Body of pancreas (tissue), 4 donors: ENCODE results near the gene ZFP2. TPM values are rescaled to one million over a fixed set of nuclear protein-coding genes. Genes with fewer than 3 reads are reported as not detected.
"Not testable (repeated sequence)": the region's sequence is repeated elsewhere in the genome, so short reads cannot be mapped to it uniquely, and the experiment has no call there.

ENCODE experiments used
- ATAC-seq: fragments of 150-250 bp; one replicate; pipeline ENCODE4 v1.9.1; 2016
- DNase-seq, 4 donors: peaks; one replicate each; pipeline ENCODE4 v3.0.0-alpha.2; 2019
- H3K27ac ChIP-seq, 4 donors: fragments of 200-600 bp; sonication (generic); 1 replicate in 3 of 4; 2 replicates in 1 of 4; pipeline versions ENCODE4 v1.5.1 to v1.6.1; 2016 to 2019; ENCODE audit warnings: mild to moderate bottlenecking in 1 of 4, mixed read lengths in 1 of 4, moderate library complexity in 1 of 4
- H3K27me3 ChIP-seq, 2 donors: fragments of 200-600 bp; sonication (generic); one replicate each; pipeline ENCODE4 v1.6.0; 2016; ENCODE audit warnings: mild to moderate bottlenecking in 1 of 2
- H3K36me3 ChIP-seq, 2 donors: fragments of 200-600 bp; sonication (generic); replicated peaks in 1 of 2; 2 replicates each; pipeline ENCODE4 v1.5.1; 2016; ENCODE audit warnings: low read depth in 2 of 2; ENCODE audit not compliant: insufficient read depth in 1 of 2
- H3K4me1 ChIP-seq: fragments of 200-600 bp; sonication (generic); one replicate; pipeline ENCODE4 v1.6.0; 2016
- H3K4me3 ChIP-seq, 2 donors: fragments of 200-600 bp; sonication (generic); 1 replicate in 1 of 2; 2 replicates in 1 of 2; pipeline ENCODE4 v1.5.1; 2016 to 2019
- H3K9me3 ChIP-seq, 3 donors: fragments of 200-600 bp; sonication (generic); 1 replicate in 2 of 3; 2 replicates in 1 of 3; pipeline ENCODE4 v1.5.1; 2016
- CTCF ChIP-seq, 7 experiments: fragments of 450-650 bp in 4 of 7; fragments of 200-600 bp in 3 of 7; sonication (generic) in 3 of 7; IDR thresholded peaks; one replicate each; pipeline ENCODE4 v1.5.1; 2016 to 2019; ENCODE audit warnings: antibody characterized with exemption in 7 of 7
- POLR2A ChIP-seq, 3 donors: fragments of 450-650 bp; IDR thresholded peaks; one replicate each; pipeline ENCODE4 v1.6.1; 2016; ENCODE audit warnings: antibody characterized with exemption in 3 of 3, mild to moderate bottlenecking in 2 of 3
- WGBS, 2 donors: methylation state at CpG; one replicate each; pipeline ENCODE4 v1.1.5; 2017; 5-methylcytosine and 5-hydroxymethylcytosine counted together
- intact Hi-C: fragments of 100-400 bp; cut with DNase I; formaldehyde crosslinking; loops from one replicate; pipeline ENCODE4 v1.15.1; 2023
- total RNA-seq, 2 donors: library from RNA; depleted of rRNA; stranded (reverse); fragments of >200 nt; gene quantifications; one replicate each; pipeline ENCODE4 v1.1.0, GENCODE V29; 2016

Gene ZFP2
- total RNA-seq, 2 donors from 2014 or later = 1.8 to 2.6 TPM

GRCh38 chr5:178870411-178870810 is 25.3 kb upstream of the ZFP2 start:
- no peak for DNase-seq
- WGBS, 2 donors = 86 to 95% methylated on average over 8 of the region's 8 CpGs
- intact Hi-C loops = no loop called here
- TF ChIP-seq CTCF (IDR thresholded peaks at IDR 0.05) (no peak), POLR2A (IDR thresholded peaks at IDR 0.05) (no peak)
- Histone ChIP-seq H3K36me3 (peaks cover 23 to 31% of the 10 kb centered on the region in 2 donors), H3K4me1 (no peaks in the 10 kb centered on the region), H3K27me3 (no peaks in the 10 kb centered on the region), H3K27ac (no peak overlapping the region), H3K4me3 (no peak overlapping the region), H3K9me3 (peaks cover 0 to 18% (median 0%) of the 10 kb centered on the region in 3 donors)
- no peak for ATAC-seq

GRCh38 chr5:178872302-178872701 is 23.4 kb upstream of the ZFP2 start:
- no peak overlapping the region for H3K27ac ChIP-seq
- TF ChIP-seq POLR2A (IDR thresholded peaks at IDR 0.05) = no peak
- no peak for ATAC-seq
- no peaks in the 10 kb centered on the region for H3K4me1 ChIP-seq
- peaks cover 24 to 25% of the 10 kb centered on the region in 2 donors for H3K36me3 ChIP-seq
- no peak for DNase-seq
- peaks cover 0 to 36% (median 0%) of the 10 kb centered on the region in 3 donors for H3K9me3 ChIP-seq
- no peaks in the 10 kb centered on the region for H3K27me3 ChIP-seq
- intact Hi-C loops = no loop called here
- no peak overlapping the region for H3K4me3 ChIP-seq
- 93 to 97% methylated on average over 1 of the region's 1 CpG for WGBS, 2 donors

- H3K4me1 ChIP-seq, H3K27ac ChIP-seq, H3K27me3 ChIP-seq, ATAC-seq, H3K4me3 ChIP-seq, DNase-seq, intact Hi-C loops: not testable (repeated sequence)
- Histone ChIP-seq H3K36me3 (peaks cover 22 to 26% of the 10 kb centered on the region in 2 donors), H3K9me3 (peaks cover 0 to 66% (median 0%) of the 10 kb centered on the region in 3 donors)
- 92 to 97% methylated on average over 4 of the region's 4 CpGs for WGBS, 2 donors
Observed at GRCh38 chr5:178883115-178883694, 12.5 kb upstream of the ZFP2 start.

DNA sequence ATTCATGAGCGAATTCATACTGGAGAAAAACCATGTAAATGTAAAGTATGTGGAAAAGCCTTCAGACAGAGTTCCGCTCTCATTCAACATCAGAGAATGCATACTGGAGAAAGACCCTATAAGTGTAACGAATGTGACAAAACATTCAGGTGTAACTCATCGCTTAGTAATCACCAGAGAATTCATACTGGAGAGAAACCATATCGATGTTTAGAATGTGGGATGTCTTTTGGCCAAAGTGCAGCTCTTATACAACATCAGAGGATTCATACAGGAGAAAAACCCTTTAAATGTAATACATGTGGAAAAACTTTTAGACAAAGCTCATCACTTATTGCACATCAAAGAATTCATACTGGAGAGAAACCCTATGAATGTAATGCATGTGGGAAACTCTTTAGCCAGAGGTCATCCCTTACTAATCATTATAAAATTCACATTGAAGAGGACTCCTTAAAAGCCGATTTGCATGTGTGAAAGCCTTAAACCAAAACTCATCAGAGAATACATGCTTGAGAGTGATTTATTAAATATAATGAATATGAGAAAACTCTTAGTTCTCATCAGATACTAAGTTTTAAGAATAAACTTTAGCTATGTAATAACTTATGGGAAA is 11.8 kb upstream of the ZFP2 start:
- ATAC-seq = no peak
- intact Hi-C loops = no loop called here
- Histone ChIP-seq H3K4me1 (no peaks in the 10 kb centered on the region), H3K27me3 (no peaks in the 10 kb centered on the region), H3K36me3 (peaks cover 22 to 27% of the 10 kb centered on the region in 2 donors), H3K4me3 (no peak overlapping the region), H3K27ac (no peak overlapping the region), H3K9me3 (peaks cover 0 to 66% (median 0%) of the 10 kb centered on the region in 3 donors)
- no peak for DNase-seq
- WGBS, 2 donors = 95% methylated on average over 6 of the region's 6 CpGs
- TF ChIP-seq POLR2A (IDR thresholded peaks at IDR 0.05) (no peak), CTCF (IDR thresholded peaks at IDR 0.05) (no peak)

- H3K4me1 ChIP-seq = peaks cover 3% of the 10 kb centered on the region
- DNase-seq = no peak
- 68 to 70% methylated on average over 5 of the region's 5 CpGs for WGBS, 2 donors
- TF ChIP-seq CTCF (IDR thresholded peaks at IDR 0.05) (no peak), POLR2A (IDR thresholded peaks at IDR 0.05) (no peak)
- H3K4me3 ChIP-seq = no peak overlapping the region
- no peak for ATAC-seq
- no peak overlapping the region for H3K27ac ChIP-seq
- intact Hi-C loops = no loop called here
- peaks cover 0 to 6% (median 0%) of the 10 kb centered on the region in 3 donors for H3K9me3 ChIP-seq
- H3K27me3 ChIP-seq = no peaks in the 10 kb centered on the region
- no peaks in the 10 kb centered on the region for H3K36me3 ChIP-seq
Observed at GRCh38 chr5:178899289-178899688, 3.6 kb downstream of the ZFP2 start.
